NCI-H1694 treated with DMSO at 0.1 percent for 48 hours (cell line): ENCODE measurements around the gene GOLGA8N.
"Not testable (repeated sequence)": the region's sequence is repeated elsewhere in the genome, so short reads cannot be mapped to it uniquely, and the experiment has no call there.

Experiments
- DNase-seq: peaks from one replicate; lab custom pipeline; 2025; lab: John Stamatoyannopoulos, UW

Gene GOLGA8N

GRCh38 chr15:32593151-32593550 lies at the start of gene GOLGA8N:
Gene GOLGA8N (plus strand): TSS chr15:32593456.
- not testable (repeated sequence) for DNase-seq

GRCh38 chr15:32543456-32543855 lies 49.8 kb upstream of the GOLGA8N start:
- not testable (repeated sequence) for DNase-seq

GRCh38 chr15:32545129-32545528 lies 48.1 kb upstream of the GOLGA8N start:
- DNase-seq: not testable (repeated sequence)

- not testable (repeated sequence) for DNase-seq
Measured at GRCh38 chr15:32554587-32554986, 38.7 kb upstream of the GOLGA8N start.

GRCh38 chr15:32562198-32562597 lies 31.1 kb upstream of the GOLGA8N start:
- DNase-seq: not testable (repeated sequence)

GRCh38 chr15:32568988-32569387 lies 24.3 kb upstream of the GOLGA8N start:
- not testable (repeated sequence) for DNase-seq

GRCh38 chr15:32578482-32578881 lies 14.8 kb upstream of the GOLGA8N start:
- not testable (repeated sequence) for DNase-seq

- not testable (repeated sequence) for DNase-seq
Measured at GRCh38 chr15:32585844-32586243, 7.4 kb upstream of the GOLGA8N start.

GRCh38 chr15:32609518-32609917 lies 16.3 kb downstream of the GOLGA8N start:
- not testable (repeated sequence) for DNase-seq

GRCh38 chr15:32610719-32611118 lies 17.5 kb downstream of the GOLGA8N start:
- DNase-seq: not testable (repeated sequence)

- not testable (repeated sequence) for DNase-seq
Measured at GRCh38 chr15:32614712-32615050, 21.4 kb downstream of the GOLGA8N start.

- DNase-seq: not testable (repeated sequence)
Measured at GRCh38 chr15:32615051-32615870, 22.0 kb downstream of the GOLGA8N start, which contains the start of gene ARHGAP11A. Gene ARHGAP11A (plus strand): TSS chr15:32615504. CDS start chr15:32616212, 708 bp downstream.

- DNase-seq: not testable (repeated sequence)
Measured at GRCh38 chr15:32615871-32616426, 22.7 kb downstream of the GOLGA8N start.

GRCh38 chr15:32636410-32636809 lies 43.2 kb downstream of the GOLGA8N start:
- no peak for DNase-seq

GRCh38 chr15:32636908-32637567 lies 43.8 kb downstream of the GOLGA8N start:
- no peak for DNase-seq

- DNase-seq: no peak
Measured at GRCh38 chr15:32637704-32638103, 44.4 kb downstream of the GOLGA8N start.

GRCh38 chr15:32641517-32642059 lies 48.3 kb downstream of the GOLGA8N start, which contains the start of gene SCG5:
Gene SCG5 (plus strand): TSS chr15:32641710. CDS start chr15:32643593, 1,883 bp downstream.
- no peak for DNase-seq

- no peak for DNase-seq
Measured at GRCh38 chr15:32642667-32643435, 49.6 kb downstream of the GOLGA8N start.

- no peak for DNase-seq
Measured at GRCh38 chr15:32643907-32644445, 50.7 kb downstream of the GOLGA8N start.

- no peak for DNase-seq
Measured at GRCh38 chr15:32646291-32646690, 53.0 kb downstream of the GOLGA8N start.

- no peak for DNase-seq
Measured at GRCh38 chr15:32649342-32649741, 56.1 kb downstream of the GOLGA8N start.
